Activated CD8-positive, alpha-beta memory T cell treated with anti-CD3 and anti-CD28 coated beads for 4 hours (primary cell): ENCODE results near the gene CELA3B.
A peak's percentile ranks its signal among the peaks of the same experiment; 100 is the strongest.
"Not testable (repeated sequence)": the region's sequence is repeated elsewhere in the genome, so short reads cannot be mapped to it uniquely, and the experiment has no call there.

Source experiments
- DNase-seq, 2 donors: peaks; one replicate each; pipeline ENCODE4 v3.0.0-alpha.2; 2020; ENCODE audit warnings: low read depth in 2 of 2

CELA3B gene

DNA sequence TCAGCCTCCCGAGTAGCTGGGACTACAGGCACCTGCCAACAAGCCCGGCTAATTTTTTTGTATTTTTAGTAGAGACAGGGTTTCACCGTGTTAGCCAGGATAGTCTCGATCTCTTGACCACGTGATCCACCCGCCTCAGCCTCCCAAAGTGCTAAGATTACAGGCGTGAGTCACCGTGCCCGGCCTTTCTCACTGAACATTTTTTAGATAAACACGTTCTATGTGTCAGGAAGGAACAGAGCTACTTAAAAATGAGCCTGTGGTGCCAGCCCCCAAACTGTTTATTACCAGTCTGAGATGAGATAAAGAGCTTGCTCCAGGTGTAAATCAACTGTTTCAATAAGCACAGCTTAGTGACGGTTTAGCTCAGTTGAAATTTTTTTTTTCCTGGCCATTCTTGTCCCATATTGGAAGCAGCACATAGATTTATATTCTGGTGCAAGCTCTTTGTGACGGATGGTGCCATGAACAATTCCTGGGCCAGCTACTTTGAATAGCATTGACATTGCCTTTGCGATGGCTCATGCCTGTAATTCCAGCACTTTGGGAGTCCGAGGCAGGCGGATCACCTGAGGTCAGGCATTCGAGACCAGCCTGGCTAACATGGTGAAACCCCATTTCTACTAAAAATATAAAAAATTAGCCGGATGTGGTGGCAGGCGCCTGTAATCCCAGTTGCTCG is 33.7 kb upstream of the CELA3B start:
- not testable (repeated sequence) for DNase-seq

DNA sequence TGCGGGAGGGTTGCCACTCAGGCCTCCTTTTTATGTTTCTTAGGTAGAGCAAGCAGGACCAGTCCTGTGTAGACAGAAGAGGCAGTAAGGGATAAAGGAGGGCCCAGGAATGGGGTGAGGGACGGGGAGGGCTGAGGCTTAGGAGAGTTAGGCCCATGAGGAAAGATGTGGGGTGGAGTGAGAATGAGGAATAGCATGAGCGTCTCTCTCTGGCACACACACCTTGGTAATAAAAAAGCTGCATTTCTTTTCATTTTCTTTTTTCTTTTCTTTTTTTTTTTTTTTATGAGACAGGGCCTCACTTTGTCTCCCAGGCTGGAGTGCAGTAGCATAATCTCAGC is 32.1 kb upstream of the CELA3B start:
- DNase-seq: no peak

DNA sequence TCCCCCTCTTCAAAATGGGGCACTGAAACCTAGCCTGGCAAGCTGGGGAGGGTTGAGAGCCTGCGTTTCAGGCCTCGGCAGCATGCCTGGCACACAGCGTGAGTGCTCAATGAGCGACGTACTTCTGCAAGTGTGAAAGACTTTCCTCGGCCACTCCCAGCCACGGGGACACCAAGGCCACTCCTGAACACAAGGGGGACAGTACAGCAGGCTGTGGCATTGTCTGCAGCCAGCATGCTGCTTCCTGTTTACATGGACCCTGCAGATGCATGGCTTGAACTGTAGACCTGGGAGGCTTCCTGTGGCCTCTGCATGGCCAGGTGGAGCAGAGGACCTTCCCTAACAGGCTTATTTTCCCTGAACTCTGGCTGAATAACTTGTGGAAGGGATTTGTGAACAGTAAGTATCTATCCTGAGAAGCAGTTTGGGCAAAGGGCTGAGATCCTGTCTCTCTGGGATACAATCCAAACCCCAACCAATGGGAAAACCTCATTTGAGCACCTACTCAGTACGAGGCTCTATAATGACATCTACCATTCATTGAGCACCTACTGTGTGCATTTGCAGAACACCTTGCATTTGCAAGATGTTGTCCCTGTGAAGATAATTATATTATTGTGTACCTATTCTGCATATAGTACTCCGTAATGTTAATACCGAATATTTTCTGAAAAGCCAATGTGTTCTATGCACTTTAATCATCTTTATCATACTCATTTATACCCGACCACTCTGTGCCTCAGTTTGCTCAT is 29.8 kb upstream of the CELA3B start:
- DNase-seq: no peak

DNA sequence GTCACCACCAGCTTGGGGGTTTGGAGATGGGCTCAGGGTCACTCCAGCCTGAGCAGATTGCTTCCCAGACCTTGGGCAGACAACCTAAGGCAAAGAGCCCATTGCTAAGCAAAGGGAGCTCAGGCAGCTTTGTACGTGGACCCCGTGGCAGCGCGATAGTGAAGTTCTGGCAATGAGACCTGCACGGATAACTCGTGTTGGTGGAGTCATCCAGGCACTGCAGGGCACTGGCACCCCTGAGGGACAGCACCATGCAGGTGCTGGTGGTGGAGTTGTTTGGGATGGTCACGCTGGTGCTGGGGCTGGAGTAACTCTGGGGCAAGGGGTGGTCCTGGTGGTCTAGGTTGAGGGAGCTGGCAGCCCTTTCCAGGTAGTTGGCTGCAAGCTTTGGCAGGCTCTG is 26.1 kb upstream of the CELA3B start:
- DNase-seq: no peak

DNA sequence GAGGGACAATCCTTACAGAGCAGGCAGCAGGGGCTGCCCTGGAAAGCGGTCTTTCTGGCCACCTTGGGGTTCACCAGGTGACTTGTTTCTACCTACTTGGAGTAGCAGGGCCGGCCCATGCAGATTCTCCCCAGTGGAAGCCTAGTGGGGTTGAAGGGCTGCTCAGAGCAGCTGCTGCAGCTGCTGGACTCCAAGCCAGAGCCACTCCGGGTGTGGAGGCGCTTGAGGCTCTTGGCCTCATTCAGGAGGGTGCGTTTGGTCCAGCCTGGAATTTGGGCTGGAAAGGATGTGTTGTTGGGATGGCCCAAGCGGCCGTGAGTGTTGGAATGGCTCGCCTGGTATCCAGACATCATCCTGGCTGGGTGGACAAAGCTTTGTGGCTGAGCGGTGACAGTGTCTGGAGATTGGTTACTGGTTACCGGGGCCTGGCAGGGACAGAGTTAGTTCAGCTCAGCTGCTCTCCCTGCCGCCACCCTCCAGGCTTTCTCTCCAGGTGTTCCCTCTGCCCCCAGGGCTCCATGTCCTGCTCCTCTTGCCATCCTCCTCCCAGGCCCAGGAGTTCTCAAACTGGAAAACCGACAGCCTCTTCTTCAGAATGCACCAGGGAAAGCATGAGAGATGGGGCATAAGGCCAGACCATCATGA is 25.5 kb upstream of the CELA3B start:
- DNase-seq: no peak

DNA sequence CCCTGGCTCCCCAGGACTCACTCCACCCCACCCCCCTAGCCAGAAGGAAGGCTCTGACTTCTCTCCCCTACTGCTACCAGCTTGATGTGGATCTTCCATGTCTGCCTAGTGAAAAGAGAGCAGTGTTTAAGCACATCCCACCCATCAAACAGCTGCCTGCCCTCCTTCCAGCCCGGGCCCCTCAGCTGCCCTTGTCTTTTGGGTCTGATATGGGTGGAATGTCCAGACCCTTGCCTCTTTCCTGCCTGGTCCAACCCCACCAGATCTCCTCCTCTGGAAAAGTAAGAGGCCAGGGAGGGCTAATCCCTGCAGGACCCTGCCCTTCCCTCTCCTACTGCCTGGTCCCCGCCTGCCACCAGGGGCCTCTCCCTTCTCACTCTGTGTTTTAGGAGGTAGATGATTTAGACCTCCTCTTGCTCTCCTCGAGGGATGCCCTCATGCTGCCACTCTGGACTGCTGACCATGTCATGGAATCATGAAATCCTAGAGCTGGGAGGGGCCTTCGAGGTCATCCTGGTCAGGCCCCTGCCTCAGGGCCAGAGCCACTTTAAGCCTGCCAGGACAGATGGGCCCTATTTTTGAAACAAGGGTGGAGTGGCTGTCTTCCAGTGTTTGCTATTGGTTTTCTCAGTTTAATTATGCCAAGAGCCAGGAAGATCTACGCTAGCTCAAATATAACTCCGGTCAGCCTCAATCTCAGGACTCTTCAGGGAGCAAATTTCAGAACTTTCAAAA is 23.9 kb upstream of the CELA3B start:
- no peak for DNase-seq

DNA sequence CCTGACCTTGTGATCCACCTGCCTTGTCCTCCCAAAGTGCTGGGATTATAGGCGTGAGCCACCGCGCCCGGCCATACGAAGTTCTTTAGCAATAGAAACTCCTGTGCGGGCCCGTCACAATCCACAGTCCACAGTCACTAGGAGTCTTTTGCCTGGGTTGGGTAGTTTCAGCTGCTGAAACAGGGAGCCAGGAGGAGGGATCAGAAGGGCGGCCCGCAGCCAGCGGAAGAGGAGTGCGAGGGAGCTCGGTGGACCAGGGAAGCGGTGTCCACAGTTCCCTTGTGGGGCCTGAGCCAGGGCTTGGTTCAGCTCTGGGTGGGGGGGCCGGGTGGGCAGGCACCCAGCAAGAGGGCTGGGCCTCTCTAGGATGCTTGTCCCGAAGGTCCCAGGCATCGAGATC is 21.8 kb upstream of the CELA3B start:
- no peak for DNase-seq

DNA sequence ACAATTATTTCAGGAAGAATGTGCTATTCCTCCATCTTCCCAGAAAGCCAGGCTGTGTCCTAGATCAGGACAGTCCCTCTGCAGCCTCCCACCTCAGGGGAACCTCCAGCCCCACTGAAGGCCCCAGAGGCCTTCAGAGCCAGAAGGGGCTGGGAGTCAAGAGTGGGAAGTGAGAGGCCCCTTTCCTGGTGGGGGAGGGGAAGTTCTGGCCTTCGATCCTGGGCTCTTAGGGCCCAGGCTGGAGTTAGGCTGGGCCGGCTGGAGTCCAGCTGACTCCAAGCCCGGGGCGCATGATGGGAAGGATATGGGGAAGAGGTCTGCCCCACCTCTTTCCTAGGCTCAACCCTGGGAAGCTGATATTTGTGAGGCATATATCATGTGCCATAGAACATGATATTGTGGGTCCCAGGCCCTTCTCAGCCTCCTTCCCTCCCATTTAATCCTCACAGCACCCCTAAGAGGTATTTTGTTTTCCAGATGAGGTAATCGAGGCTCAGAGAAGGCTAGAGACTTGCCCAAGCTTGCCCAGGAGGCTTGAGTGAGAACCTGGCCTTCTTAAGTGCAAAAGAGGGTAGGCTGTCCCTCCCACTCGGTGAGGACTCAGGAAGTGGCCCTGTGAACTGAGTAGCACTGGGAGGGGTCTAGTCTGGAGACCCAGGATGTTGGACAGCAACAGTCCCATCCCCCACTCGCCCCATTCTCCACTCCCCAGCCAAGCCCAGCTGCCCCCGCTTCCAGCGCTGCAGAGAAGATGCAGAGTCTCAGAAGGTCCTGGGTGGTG is 21.1 kb upstream of the CELA3B start:
- DNase-seq: no peak

DNA sequence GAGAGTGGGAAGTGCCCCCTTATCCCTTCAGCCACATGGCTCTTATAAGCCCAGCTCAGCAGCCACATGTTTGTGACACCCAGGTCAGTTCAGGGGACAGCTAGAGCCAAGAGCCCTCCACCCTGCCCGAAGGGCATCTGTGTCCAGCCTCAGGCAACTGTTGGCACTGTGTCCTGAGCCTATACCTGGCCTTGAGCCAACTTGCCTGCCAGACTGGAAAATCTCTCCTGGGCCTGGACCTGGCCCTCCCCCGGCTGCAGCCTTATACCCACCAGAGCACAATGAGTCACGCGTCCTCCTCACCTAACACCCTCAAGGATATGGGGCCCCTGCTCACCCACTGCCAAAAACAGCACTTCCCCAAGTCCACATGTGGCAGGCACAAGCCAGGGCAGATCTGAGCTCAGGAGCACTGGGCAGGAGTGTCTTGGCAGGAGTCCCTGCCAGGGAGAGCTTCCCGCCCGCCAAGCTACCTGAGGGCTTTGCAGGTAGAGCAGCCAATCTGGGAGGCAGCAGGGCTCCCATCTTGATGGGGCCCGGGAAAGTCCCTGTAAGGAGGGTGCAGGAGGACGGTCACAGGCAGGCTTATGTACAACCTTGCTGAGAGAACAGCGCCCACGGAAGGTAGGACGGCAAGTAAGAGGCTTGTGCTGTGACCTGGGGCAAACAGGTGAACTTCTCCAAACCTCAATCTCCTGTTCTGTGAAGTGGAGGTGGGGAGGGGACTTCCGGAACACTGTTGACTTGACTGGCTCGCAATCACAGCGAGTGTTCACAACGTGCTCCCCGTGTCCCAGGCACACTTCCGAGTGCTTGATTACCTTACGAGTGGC is 19.9 kb upstream of the CELA3B start:
- DNase-seq: peak; percentile 6 to 29

DNA sequence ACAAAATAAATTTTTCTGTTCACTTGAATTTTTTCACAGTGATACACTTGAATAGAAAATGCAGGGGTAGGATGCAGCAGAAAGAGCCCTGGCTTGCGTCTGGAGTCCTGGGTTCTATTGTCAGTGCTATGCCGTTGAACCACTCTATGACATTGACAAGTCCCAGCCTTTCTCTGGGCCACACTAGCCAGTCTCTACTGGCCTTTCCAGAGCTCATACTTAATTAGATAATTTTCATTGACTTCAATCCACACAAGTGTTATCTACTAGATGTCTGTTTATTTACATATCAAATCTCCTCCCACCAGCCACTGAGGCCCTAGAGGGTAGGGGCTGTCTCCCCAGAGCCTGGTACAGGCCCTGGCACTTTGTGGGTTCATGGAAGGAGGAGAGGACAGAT is 15.5 kb upstream of the CELA3B start:
- no peak for DNase-seq

DNA sequence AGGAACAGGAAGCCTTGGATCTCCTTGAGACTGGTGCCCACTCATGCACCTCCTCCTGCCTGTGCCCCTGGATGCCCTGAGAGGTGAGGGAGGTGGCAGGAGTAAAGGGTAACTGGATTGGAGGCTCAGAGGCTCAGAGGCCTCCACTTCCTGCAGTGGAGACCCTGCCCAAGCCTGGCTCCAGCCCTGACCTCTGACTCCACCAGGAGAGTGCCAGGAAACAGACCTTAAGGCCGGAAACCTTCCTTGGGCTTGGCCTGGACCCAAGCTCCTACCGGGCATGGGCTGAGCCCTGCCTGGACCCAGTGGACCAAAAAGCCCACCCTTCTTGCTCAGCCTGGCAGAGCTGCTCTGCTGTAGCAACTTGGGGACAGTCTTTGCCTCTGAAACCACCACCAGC is 15.0 kb upstream of the CELA3B start:
- no peak for DNase-seq

DNA sequence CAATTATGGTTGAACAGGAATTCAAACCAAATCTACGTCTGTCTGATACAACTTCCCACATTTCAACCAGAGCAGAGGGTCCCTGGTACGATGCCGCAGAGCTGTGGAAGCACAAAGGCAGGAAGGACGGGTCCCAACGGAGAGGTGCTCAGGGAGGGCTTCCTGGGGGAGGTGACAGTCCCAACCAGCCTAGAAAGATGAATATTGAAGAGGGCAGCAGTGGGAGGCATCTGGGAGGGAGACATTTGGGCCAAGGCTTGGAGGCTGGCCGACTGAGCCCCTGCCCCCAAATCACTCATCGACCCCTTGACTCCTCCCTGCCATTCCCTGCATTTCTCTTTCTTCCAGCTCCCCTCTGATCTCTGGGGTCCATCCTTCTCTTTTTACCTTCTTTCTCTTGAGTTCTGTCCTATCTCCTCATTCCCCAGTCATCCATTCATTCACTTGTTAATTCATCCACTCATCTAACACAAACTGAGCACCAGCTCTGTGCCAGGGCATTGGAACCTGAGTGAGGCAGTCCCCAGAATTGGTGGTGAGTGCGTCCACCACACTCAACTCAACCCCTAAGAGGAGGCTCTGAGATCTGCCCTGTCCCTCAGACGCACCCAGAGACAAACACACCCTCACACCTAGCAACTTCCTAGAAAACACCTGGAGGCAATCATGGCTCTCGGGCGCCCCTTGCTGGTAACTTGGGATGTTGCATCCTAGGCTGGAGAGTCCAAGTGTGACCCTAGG is 13.2 kb upstream of the CELA3B start:
- peak; percentile 57 to 68 for DNase-seq

DNA sequence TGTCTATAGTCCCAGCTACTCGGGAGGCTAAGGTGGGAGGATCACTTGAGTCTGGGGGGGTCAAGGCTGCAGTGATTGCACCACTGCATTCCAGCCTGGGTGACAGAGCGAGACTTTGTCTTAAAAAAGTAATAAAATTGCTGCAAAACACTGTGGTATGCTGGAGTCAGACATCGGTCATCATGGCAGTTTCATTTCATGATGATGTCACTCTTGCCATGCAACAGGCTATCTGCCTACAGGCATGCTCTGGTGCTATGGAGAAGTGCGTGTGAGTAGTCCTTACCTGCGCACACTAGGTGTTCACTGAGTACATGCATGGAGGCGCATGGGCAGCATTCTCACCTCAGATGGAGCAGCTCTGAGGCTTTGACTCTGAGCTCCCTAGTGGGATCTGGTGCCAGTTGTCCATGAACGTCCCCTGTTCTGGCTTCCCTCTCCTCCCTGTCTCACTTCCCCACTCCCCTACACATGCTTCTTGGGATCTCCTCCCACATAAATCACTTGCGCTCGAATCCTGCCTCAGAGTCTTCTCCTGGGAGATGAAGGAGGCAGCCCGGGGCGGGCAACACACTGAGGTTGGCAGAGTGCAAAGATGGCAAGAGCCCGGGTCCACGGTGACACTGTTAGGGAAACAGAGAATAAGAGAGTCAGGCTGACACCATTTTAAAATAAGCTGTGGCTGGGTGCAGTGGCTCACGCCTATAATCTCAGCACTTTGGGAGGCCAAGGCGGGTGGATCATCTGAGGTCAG is 10.4 kb upstream of the CELA3B start:
- no peak for DNase-seq

DNA sequence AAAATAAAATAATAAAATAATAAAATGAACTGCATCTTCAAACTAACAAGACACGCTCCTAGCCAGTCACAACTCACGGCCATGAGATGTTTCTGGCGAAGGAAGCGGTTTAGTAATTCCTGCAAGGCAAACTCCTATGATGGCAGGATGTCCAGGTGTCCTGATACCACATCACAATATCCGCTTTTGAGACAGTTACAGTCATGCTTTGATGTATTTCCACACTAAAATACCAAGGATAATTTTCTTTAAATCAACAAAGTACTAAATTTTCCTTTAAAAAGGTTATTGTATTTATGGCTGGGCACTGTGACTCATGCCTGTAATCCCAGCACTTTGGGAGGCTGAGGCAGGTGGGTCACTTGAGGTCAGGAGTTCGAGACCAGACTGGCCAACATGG is 9.6 kb upstream of the CELA3B start:
- DNase-seq: not testable (repeated sequence)

DNA sequence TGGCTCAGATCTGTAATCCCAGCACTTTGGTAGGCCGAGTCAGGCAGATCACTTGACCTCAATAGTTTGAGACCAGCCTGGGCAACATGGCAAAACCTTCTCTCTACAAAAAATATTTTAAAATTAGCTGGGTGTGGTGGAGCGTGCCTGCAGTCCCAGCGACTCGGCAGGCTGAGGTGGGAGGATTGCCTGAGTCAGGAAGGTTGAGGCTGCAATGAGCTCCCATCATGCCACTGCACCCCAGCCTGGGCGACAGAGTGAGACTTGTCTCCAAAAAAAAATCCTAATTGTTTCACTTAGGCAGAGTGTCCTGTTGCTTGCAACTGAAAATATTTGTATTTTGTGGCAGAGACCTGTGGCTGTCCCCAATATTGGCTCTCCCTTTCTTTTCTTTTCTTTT is 7.8 kb upstream of the CELA3B start:
- not testable (repeated sequence) for DNase-seq

DNA sequence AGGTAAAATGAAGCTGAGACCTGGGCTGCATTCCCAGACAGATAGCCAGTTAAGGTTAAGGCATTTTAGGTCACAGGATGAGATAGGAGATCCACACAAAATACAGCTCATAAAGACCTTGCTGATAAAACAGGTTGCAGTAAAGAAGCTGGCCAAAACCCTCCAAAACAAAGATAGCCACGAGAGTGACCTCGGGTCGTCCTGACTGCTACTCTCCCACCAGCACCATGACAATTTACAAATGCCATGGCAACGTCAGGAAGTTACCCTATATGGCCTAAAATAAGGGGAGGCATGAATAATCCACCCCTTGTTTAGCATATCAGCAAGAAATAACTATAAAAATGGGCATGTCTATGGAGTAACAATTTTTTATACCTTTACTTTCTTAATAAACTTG is 6.3 kb upstream of the CELA3B start:
- not testable (repeated sequence) for DNase-seq

DNA sequence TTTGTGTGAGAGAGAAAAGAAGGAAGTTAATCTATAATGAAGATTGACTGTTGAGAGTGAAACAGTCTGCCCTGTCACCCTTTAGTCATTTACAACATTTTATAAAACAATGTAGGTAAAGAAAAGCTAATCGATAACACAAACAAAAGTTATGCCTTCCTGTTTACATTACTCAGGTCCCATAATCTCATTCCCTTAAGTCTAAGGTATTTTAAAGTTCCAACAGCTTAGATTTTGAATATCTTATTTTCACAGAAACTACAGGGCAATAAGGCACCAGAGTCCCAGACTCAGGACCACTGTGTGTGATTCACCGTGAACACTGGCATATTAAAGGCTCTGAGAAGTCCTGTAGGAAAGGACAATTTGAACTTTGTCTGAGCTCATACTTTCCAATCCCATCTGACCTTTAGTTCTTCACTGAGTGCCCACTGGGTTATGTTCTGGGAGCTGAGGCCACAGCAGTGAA is 3.8 kb upstream of the CELA3B start:
- not testable (repeated sequence) for DNase-seq

DNA sequence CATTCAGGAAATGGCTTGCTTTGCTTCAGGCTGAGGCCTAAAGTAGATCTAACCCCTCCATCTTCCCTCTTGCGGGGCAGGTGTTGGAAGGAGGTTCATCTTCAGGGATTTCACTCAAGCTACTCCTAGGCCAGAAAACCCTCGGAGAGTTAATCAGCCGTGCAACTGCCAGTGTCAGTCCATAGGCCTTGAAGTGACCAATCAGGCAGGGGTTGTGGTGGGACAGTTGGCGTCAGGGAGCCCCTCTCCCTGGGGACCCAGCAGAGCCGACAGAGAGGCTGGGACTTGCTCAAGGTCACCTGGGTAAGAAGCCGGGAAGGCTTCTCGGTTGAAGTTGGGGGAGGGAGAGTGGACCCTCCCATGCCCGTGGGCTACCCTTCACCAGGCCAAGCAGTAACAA is 2.9 kb upstream of the CELA3B start:
- not testable (repeated sequence) for DNase-seq

DNA sequence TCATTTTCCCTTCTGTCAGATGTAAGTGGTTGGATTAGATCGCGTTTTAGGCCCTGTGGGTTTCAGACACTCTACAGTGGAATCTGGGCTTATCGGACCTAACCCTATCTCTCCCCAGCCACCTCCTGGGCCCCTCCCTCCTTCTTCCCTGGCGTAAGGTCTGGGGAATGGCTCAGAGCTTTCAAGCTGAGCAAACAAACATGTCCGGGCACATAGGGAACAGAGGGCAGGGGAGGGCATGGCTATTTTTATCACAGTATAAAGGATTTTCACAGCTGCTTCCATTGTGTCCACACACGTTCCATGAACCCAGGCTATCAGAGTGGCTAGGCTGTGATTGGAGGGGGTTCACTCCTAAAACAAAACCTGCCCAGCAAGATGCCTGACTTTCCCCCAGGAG is 2.1 kb upstream of the CELA3B start:
- DNase-seq: not testable (repeated sequence)
